8988T (cell line): Measurements from ENCODE around the gene IFNA1.
"Not testable (repeated sequence)": the region's sequence is repeated elsewhere in the genome, so short reads cannot be mapped to it uniquely, and the experiment has no call there.

Source experiments
- DNase-seq: peaks from one replicate; pipeline ENCODE4 v3.0.0; 2011

IFNA1 gene

GRCh38 chr9:21449312-21449711, 9.1 kb downstream of the IFNA1 start:
- DNase-seq, result not testable (repeated sequence)

DNA sequence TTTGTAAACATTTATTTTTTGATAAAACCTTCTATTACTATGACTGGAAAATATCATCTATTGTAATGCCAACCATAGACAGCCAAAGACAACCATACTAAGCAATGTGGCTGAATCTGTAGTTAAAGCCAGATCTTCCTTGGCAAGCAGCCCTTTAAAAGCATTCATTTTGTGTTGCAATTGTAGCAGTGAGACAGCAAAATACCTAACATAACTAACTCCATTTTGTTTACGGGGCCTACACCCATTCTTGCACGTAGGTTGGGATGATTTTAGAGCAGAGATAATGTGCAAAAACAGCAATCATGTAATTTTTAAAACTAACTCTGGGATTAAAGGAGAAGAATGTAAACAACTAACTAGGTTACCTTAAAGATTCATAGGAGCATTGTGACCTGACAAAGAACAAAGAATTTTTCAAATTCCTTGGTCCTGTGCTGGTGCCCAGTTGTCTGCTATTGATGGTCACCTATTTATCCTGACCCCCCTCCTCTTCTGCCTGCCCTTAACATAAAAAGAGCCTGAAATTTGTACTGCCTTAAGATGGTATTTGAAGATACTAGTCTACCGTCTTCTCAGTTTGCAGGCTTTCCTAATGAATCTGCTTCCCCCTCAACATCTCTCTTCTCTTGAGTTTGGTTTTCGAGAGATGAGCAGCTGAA, 10.6 kb downstream of the IFNA1 start:
- DNase-seq, result no peak

GRCh38 chr9:21452681-21453080, 12.4 kb downstream of the IFNA1 start:
- DNase-seq, result no peak

- no peak for DNase-seq
Observed at GRCh38 chr9:21454149-21454548, 13.9 kb downstream of the IFNA1 start.

DNA sequence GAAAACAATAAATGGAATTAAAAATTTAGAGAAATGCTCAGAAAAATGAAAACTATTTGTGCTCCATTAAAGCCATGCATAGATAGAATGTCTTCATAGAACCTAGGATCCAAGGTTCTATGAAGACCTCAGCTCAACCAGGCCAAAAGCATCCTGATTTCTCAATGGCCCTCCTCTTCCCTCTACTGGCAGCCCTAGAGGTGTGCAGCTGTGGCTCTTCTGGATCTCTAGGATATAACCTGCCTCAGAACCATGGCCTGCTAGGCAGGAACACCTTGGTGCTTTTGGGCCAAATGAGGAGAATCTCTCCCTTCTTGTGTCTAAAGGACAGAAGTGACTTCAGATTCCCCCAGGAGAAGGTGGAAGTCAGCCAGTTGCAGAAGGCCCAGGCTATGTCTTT, 15.1 kb downstream of the IFNA1 start:
- DNase-seq, result no peak

GRCh38 chr9:21461377-21461776, 21.1 kb downstream of the IFNA1 start:
- DNase-seq, result no peak

- no peak for DNase-seq
Observed at GRCh38 chr9:21465138-21465537, 24.9 kb downstream of the IFNA1 start.

DNA sequence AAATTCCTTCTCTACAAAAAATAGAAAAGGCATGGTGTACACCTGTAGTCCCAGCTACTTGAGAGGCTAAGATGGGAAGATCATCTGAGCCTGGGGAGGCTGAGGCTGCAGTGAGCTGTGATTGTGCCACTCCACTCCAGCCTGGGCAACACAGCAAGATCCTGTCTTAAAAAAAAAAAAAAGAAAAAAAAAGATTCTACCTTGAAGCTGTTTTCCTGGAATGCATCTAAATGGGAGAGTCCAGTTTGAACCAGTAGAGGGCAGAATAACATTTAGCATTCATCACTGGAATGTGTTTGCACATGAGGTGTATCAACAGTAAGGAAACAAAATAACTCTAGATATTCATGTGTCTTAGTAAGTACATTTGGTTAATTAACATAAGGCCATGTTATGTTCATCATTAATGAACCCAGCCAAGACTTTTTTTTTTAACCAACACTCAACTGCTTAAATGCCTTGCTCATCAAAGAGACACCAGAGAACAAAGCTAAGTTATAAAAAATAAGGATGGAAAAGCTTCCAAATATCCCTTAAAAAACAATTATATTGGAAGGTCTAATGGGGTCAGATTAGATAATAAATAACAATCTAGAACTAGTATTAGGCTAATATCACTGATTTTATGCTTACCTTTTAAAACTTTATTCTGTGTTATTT, 25.8 kb downstream of the IFNA1 start:
- DNase-seq, result peak; percentile 6

DNA sequence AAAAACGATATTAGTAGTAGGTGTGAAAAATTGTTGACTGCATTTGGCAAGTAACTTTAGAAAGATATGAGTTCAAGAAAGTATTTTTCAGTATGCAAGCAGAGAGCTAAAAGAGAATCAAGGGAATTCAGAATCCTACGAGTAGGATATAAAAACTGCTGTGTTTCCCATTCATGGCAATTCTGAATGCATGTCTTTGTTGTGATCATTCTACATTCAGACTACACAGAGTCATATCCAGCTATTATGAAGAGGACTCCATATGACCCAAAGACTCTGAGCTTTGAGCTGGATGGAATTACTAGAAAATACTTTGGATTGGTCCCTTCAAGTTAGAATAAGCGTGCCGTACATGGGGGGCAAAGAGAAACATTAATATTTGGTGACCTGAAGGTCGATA, 29.9 kb downstream of the IFNA1 start:
- no peak for DNase-seq

DNA sequence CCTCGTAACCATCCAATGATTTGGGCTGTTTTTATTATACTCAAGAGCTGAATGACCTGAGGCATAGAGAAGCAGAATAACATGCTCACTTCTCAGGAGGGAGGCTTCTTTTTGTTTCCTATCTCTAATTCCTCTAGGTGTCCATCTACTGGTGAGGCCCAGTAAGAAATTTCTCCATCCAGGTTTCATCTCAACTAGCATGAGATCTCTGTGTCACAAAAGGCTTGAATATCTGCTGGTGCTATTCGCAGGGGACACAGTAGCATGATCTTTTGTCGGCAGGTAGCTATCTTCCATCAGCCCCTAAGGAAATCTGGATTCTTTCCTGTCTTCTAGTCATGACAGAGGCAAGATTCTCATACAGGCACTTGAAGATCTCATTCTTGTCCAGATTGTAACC, 33.0 kb downstream of the IFNA1 start:
- DNase-seq, result no peak

GRCh38 chr9:21477466-21477865, 37.2 kb downstream of the IFNA1 start:
- DNase-seq, result no peak

- DNase-seq, result no peak
Observed at GRCh38 chr9:21479152-21479702, 39.0 kb downstream of the IFNA1 start.

- no peak for DNase-seq
Observed at GRCh38 chr9:21481470-21482056, 41.3 kb downstream of the IFNA1 start.

DNA sequence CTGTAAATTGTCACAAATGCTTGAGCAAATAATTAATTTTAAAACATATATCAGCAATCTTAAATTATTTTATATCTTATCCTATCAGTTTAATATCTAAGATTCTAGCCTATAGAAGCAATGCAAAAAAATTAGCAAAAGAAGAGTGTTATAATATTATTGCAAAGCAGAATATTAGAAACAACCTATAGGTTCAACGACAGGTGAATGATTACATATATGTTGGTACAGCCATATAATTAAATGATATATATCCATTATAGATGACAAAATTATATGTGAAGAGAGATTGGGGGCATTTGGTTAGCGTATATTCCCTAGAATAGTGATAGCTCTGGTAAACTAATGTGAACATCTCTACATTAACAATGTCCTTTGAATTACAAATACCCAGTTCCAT, 42.0 kb downstream of the IFNA1 start, which contains the start of gene IFNE:
Gene IFNE (minus strand): TSS at position 101 of the 400 bp plus-strand sequence. CDS start 619 bp downstream, outside the sequence.
- no peak for DNase-seq
